GM12878 (cell line): ENCODE results near the gene PFN3. TPM values are rescaled to one million over a fixed set of nuclear protein-coding genes. Genes with fewer than 3 reads are reported as not detected.

Experiments
- ATF7 ChIP-seq: fragments of 450-650 bp; IDR thresholded peaks from 2 replicates; pipeline ENCODE4 v1.6.1; 2016; ENCODE audit warnings: low read depth, mild to moderate bottlenecking
- BACH1 ChIP-seq: fragments of 450-650 bp; IDR thresholded peaks from 2 replicates; pipeline ENCODE4 v1.6.1; 2017; ENCODE audit warnings: mild to moderate bottlenecking, borderline replicate concordance
- BCL11A ChIP-seq: IDR thresholded peaks from 2 replicates; pipeline ENCODE4 v1.6.1; 2011; ENCODE audit warnings: low read depth, low read length
- CREB1 ChIP-seq: IDR thresholded peaks from 2 replicates; pipeline ENCODE4 v1.6.1; 2012; ENCODE audit warnings: low read depth, mild to moderate bottlenecking, inconsistent platforms
- DPF2 ChIP-seq: fragments of 450-650 bp; IDR thresholded peaks from 2 replicates; pipeline ENCODE4 v1.6.1; 2017; ENCODE audit warnings: mild to moderate bottlenecking
- EED ChIP-seq: sonication (generic); IDR thresholded peaks from 2 replicates; pipeline ENCODE4 v1.6.1; 2016; ENCODE audit warnings: antibody characterized with exemption, low read depth
- FOXM1 ChIP-seq: IDR thresholded peaks from 2 replicates; pipeline ENCODE4 v1.6.1; 2012; ENCODE audit warnings: low read depth, mild to moderate bottlenecking, inconsistent platforms, low read length, moderate library complexity
- GATAD2B ChIP-seq: fragments of 450-650 bp; conservative IDR thresholded peaks from 2 replicates; pipeline ENCODE4 v1.6.1; 2017; ENCODE audit warnings: low read depth, mild to moderate bottlenecking, moderate library complexity
- HDGF ChIP-seq: fragments of 450-650 bp; IDR thresholded peaks from 2 replicates; pipeline ENCODE4 v1.6.1; 2016; ENCODE audit warnings: antibody characterized with exemption
- IRF4 ChIP-seq: IDR thresholded peaks from 2 replicates; pipeline ENCODE4 v1.6.1; 2011; ENCODE audit warnings: low read depth, low read length
- JUND ChIP-seq: IDR thresholded peaks from 2 replicates; pipeline ENCODE4 v1.6.1; 2012; ENCODE audit warnings: low read depth, mild to moderate bottlenecking, low read length, improper control_type of control experiment, moderate library complexity
- KAT2A ChIP-seq: conservative IDR thresholded peaks from 2 replicates; pipeline ENCODE4 v1.6.1; 2011; ENCODE audit warnings: low read depth, low read length; ENCODE audit not compliant: control insufficient read depth
- KLF5 ChIP-seq: fragments of 450-650 bp; IDR thresholded peaks from 2 replicates; pipeline ENCODE4 v1.6.1; 2014; ENCODE audit warnings: mild to moderate bottlenecking; ENCODE audit not compliant: partially characterized antibody
- MEF2A ChIP-seq: IDR thresholded peaks from 2 replicates; pipeline ENCODE4 v1.6.1; 2011; ENCODE audit warnings: low read depth, mild to moderate bottlenecking, low read length, moderate library complexity; ENCODE audit not compliant: insufficient read depth
- MTA3 ChIP-seq: IDR thresholded peaks from 2 replicates; pipeline ENCODE4 v1.6.1; 2012; ENCODE audit warnings: low read length, inconsistent platforms, borderline replicate concordance
- NR2F1 ChIP-seq: fragments of 450-650 bp; conservative IDR thresholded peaks from 2 replicates; pipeline ENCODE4 v1.6.1; 2017; ENCODE audit warnings: mild to moderate bottlenecking
- PAX5 ChIP-seq: IDR thresholded peaks from 2 replicates; pipeline ENCODE4 v1.6.1; 2011; ENCODE audit warnings: low read depth, low read length, borderline replicate concordance
- PML ChIP-seq: IDR thresholded peaks from 2 replicates; pipeline ENCODE4 v1.6.1; 2012; ENCODE audit warnings: low read length, inconsistent platforms
- RBBP5 ChIP-seq: fragments of 200-600 bp; sonication (generic); conservative IDR thresholded peaks from 2 replicates; pipeline ENCODE4 v1.6.1; 2016
- RCOR1 ChIP-seq: conservative IDR thresholded peaks from 2 replicates; pipeline ENCODE4 v1.6.1; 2012; ENCODE audit warnings: low read depth, low read length, improper control_type of control experiment
- RUNX3 ChIP-seq: IDR thresholded peaks from 2 replicates; pipeline ENCODE4 v1.6.1; 2012; ENCODE audit warnings: low read length, inconsistent platforms
- YBX1 ChIP-seq: fragments of 450-650 bp; IDR thresholded peaks from 2 replicates; pipeline ENCODE4 v1.6.1; 2016; ENCODE audit warnings: antibody characterized with exemption
- YY1 ChIP-seq: IDR thresholded peaks from 2 replicates; pipeline ENCODE4 v1.6.1; 2011; ENCODE audit warnings: low read depth, mild to moderate bottlenecking, low read length
- ZNF24 ChIP-seq: fragments of 450-650 bp; IDR thresholded peaks from 2 replicates; pipeline ENCODE4 v1.6.1; 2017; ENCODE audit warnings: antibody characterized with exemption, mild to moderate bottlenecking
- polyA plus RNA-seq, 11 experiments: library from polyadenylated mRNA; depleted of rRNA in 4 of 11; unstranded in 6 of 11; stranded (reverse) in 5 of 11; fragments of >200 nt; fragmentation: Nextera tagmentation in 4 of 11; fragmentation: Illumina TruSeq in 1 of 11; extraction: Ambion mirVana in 4 of 11; extraction: Trizol in 1 of 11; gene quantifications; 1 replicate in 1 of 11; 2 replicates in 10 of 11; pipeline versions ENCODE4 v1.2.1 to v1.2.3, GENCODE V29; 2011 to 2016; ENCODE audit warnings: inconsistent platforms in 2 of 11, missing spikeins in 2 of 11, low read depth in 1 of 11
- total RNA-seq, 4 experiments: library from RNA; depleted of rRNA in 3 of 4; stranded (reverse); fragments of >200 nt in 3 of 4; fragmentation: Illumina TruSeq in 1 of 4; extraction: Trizol in 1 of 4; gene quantifications; 2 replicates each; pipeline versions ENCODE4 v1.2.1 to v1.2.3, GENCODE V29; 2013 to 2021
- TF ChIP-seq, protein P1 (sequence below): fragments of 450-650 bp; IDR thresholded peaks from 2 replicates; pipeline ENCODE4 v1.6.1; 2017; ENCODE audit warnings: mild to moderate bottlenecking, moderate library complexity
- TF ChIP-seq, protein P2 (sequence below): fragments of 450-650 bp; IDR thresholded peaks from 2 replicates; pipeline ENCODE4 v1.6.1; 2016; ENCODE audit warnings: mild to moderate bottlenecking
- TF ChIP-seq, protein P3 (sequence below): fragments of 450-650 bp; IDR thresholded peaks from 2 replicates; pipeline ENCODE4 v1.6.1; 2017; ENCODE audit warnings: mild to moderate bottlenecking, low read depth, inconsistent platforms; ENCODE audit not compliant: poor library complexity, severe bottlenecking

The PFN3 gene
- total and polyA plus RNA-seq, 10 of the 15 experiments (the other 5 are each of a cell fraction or from before 2014, with no cell fraction given), result not detected

- TF ChIP-seq, protein P1, sequence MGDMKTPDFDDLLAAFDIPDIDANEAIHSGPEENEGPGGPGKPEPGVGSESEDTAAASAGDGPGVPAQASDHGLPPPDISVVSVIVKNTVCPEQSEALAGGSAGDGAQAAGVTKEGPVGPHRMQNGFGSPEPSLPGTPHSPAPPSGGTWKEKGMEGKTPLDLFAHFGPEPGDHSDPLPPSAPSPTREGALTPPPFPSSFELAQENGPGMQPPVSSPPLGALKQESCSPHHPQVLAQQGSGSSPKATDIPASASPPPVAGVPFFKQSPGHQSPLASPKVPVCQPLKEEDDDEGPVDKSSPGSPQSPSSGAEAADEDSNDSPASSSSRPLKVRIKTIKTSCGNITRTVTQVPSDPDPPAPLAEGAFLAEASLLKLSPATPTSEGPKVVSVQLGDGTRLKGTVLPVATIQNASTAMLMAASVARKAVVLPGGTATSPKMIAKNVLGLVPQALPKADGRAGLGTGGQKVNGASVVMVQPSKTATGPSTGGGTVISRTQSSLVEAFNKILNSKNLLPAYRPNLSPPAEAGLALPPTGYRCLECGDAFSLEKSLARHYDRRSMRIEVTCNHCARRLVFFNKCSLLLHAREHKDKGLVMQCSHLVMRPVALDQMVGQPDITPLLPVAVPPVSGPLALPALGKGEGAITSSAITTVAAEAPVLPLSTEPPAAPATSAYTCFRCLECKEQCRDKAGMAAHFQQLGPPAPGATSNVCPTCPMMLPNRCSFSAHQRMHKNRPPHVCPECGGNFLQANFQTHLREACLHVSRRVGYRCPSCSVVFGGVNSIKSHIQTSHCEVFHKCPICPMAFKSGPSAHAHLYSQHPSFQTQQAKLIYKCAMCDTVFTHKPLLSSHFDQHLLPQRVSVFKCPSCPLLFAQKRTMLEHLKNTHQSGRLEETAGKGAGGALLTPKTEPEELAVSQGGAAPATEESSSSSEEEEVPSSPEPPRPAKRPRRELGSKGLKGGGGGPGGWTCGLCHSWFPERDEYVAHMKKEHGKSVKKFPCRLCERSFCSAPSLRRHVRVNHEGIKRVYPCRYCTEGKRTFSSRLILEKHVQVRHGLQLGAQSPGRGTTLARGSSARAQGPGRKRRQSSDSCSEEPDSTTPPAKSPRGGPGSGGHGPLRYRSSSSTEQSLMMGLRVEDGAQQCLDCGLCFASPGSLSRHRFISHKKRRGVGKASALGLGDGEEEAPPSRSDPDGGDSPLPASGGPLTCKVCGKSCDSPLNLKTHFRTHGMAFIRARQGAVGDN, result no peak; the same call in 1 of the 2 replicates
- TF ChIP-seq RUNX3, result peak; percentile 55
- TF ChIP-seq RBBP5, result peak; percentile 83; the same call in 1 of the 2 replicates
- TF ChIP-seq, protein P2, sequence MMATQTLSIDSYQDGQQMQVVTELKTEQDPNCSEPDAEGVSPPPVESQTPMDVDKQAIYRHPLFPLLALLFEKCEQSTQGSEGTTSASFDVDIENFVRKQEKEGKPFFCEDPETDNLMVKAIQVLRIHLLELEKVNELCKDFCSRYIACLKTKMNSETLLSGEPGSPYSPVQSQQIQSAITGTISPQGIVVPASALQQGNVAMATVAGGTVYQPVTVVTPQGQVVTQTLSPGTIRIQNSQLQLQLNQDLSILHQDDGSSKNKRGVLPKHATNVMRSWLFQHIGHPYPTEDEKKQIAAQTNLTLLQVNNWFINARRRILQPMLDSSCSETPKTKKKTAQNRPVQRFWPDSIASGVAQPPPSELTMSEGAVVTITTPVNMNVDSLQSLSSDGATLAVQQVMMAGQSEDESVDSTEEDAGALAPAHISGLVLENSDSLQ, result peak; percentile 93
- TF ChIP-seq MEF2A, result no peak
- no peak for TF ChIP-seq YY1
- TF ChIP-seq GATAD2B, result no peak
- peak; percentile 53; the same call in 1 of the 2 replicates for TF ChIP-seq EED
- no peak for TF ChIP-seq KAT2A
- TF ChIP-seq HDGF, result peak; percentile 65; the same call in 1 of the 2 replicates
- peak; percentile 82 for TF ChIP-seq CREB1
- 0 out of 2 replicates have a peak, but pooled peaks have one; percentile 31 for TF ChIP-seq MTA3
- TF ChIP-seq JUND, result no peak
- TF ChIP-seq RCOR1, result no peak
- TF ChIP-seq ATF7, result peak; percentile 73; the same call in 1 of the 2 replicates
- TF ChIP-seq YBX1, result no peak
- TF ChIP-seq KLF5, result no peak
- 0 out of 2 replicates have a peak, but pooled peaks have one; percentile 5 for TF ChIP-seq PAX5
- TF ChIP-seq, protein P3, sequence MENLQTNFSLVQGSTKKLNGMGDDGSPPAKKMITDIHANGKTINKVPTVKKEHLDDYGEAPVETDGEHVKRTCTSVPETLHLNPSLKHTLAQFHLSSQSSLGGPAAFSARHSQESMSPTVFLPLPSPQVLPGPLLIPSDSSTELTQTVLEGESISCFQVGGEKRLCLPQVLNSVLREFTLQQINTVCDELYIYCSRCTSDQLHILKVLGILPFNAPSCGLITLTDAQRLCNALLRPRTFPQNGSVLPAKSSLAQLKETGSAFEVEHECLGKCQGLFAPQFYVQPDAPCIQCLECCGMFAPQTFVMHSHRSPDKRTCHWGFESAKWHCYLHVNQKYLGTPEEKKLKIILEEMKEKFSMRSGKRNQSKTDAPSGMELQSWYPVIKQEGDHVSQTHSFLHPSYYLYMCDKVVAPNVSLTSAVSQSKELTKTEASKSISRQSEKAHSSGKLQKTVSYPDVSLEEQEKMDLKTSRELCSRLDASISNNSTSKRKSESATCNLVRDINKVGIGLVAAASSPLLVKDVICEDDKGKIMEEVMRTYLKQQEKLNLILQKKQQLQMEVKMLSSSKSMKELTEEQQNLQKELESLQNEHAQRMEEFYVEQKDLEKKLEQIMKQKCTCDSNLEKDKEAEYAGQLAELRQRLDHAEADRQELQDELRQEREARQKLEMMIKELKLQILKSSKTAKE, result peak; percentile 19
- TF ChIP-seq FOXM1, result 0 out of 2 replicates have a peak, but pooled peaks have one; percentile 33
- peak; percentile 99 for TF ChIP-seq BACH1
- TF ChIP-seq BCL11A, result 0 out of 2 replicates have a peak, but pooled peaks have one; percentile 52
- 0 out of 2 replicates have a peak, but pooled peaks have one; percentile 19 for TF ChIP-seq NR2F1
- TF ChIP-seq DPF2, result peak; percentile 53
- peak; percentile 9; the same call in 1 of the 2 replicates for TF ChIP-seq IRF4
- TF ChIP-seq PML, result no peak
- TF ChIP-seq ZNF24, result no peak
These were observed 12.3 kb upstream of the PFN3 start (continued) for GRCh38 chr5:177412603-177413233.
